EL (cell line): ENCODE results near the gene PDGFC.

Experiments
- DNase-seq: peaks from one replicate; pipeline ENCODE4 v3.0.0-alpha.2; 2016

PDGFC gene, protein sequence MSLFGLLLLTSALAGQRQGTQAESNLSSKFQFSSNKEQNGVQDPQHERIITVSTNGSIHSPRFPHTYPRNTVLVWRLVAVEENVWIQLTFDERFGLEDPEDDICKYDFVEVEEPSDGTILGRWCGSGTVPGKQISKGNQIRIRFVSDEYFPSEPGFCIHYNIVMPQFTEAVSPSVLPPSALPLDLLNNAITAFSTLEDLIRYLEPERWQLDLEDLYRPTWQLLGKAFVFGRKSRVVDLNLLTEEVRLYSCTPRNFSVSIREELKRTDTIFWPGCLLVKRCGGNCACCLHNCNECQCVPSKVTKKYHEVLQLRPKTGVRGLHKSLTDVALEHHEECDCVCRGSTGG

DNA sequence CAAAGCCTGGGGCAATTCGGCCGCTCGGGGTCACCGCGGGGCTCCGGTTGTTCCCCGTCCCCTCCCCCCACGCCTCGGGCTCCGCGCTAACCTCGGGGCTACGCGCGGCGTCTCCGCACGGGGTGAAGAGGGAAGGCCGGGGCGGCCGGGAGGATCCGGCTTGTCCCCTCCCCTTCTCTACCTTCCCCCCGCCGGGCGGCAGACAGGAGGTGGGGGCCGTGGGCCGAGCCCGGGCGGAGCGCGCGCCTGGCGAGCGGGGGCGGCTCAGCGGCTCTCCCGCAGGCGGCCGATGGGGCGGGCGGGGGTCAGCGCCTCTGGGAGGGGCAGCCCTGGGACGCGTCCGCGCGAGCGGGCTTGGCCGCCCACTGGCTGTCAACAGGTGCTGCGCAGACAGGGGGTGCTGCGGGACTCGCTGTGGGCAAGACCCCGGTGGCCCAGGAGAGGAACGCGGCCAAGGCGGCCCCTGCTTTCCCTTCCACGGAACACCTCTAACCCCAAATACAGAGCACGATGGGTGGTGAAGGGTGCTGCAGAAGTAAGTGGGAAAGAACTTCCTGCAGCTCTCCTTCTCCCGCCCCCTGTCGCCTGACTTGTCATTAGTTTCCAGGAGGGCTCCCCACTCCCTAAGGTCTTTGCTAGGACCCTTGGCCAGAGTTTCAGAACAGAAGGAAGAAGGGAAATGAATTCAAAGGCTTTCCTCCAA is at the start of gene PDGFC:
PDGFC (minus strand) TSS at position 124 of the 703 bp plus-strand sequence. CDS start 896 bp downstream, outside the sequence.
- peak; percentile 79 for DNase-seq

- DNase-seq, result no peak
Observed at GRCh38 chr4:157020882-157021281, 49.3 kb upstream of the PDGFC start.

- DNase-seq, result no peak
Observed at GRCh38 chr4:157018920-157019490, 47.4 kb upstream of the PDGFC start.

DNA sequence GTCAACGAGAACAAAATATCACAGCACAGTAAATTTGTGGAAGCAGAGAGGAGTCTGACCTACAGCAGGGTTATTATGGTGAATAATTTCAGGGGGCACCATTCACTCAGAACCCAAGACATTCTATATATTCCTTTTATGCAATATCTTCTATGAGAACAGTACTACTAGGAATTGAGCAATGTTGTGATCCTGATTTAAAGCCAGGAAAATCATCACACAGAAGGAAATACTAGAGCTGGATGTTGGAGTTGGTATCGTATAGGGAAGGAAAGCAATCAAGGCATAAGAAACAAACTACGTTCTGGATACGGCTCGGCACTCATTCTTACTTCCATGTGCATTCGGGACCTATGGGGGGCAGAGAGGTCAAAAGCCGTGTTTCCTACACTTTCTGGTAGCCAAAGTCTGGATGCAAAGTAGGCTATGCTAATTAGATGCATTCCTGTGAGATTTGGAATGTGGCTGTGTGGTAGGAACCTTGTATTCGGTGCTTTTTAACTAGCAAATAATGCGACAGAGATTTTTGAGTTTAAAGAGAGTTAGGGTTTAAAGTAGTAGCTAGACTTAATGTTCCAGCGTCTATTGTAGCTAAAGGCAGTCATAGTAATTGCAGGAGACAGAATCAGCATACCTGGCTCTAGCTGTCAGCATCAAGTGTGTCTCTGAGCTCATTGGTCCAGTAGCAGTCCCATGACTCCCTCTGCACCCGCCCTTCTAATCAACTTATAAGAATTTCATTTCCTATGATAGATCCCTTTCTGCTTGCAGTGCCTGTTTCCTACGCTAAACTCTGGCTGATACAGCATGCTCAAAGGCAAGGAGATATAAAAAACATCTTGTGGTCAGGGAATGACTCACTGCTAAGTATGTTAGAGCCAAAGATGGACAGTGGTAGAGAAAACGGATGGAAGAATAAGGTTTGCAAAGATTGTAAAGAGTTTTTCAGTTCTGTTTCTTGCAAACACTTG is 43.3 kb upstream of the PDGFC start:
- DNase-seq, result peak; percentile 84

DNA sequence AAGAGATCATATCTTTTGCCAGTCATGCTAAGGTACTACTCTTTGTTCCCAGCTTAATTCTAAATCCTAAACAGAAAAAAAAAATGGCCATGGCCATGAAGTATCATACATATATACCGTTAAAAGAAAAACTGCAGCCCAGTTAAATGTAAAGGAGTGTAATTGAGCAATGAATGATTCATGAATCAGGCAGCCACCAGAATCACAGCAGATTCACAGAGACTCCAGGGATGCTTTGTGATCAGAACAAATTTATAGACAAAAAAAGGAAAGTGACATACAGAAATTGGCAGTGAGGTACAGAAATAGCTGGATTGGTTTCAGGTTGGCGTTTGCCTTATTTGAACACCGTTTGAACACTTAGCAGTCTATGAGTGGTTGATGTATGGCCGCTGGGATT is 42.1 kb upstream of the PDGFC start:
- peak; percentile 53 for DNase-seq

- peak; percentile 65 for DNase-seq
Observed at GRCh38 chr4:157012781-157013180, 41.2 kb upstream of the PDGFC start.

DNA sequence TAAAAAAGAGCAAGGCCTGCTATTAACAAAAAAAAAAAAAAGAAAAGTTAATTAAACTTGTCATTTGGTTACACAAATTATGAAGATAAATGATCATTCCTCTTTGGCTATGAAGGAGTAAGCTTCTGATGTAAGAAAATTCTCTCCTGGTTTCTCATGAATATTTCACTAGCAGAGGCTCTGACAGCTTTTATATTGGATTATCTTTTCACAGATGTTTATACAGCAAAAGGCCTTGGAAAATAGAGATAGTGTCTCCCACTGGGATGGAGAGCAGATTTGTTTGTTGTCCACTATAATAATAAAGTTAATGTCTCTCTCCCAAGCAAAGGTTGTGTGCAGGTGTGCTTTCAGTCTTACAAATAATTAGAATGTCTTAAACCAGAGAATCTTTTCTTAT is 40.7 kb upstream of the PDGFC start:
- DNase-seq, result no peak

GRCh38 chr4:157010630-157011029 is 39.0 kb upstream of the PDGFC start:
- DNase-seq, result no peak

DNA sequence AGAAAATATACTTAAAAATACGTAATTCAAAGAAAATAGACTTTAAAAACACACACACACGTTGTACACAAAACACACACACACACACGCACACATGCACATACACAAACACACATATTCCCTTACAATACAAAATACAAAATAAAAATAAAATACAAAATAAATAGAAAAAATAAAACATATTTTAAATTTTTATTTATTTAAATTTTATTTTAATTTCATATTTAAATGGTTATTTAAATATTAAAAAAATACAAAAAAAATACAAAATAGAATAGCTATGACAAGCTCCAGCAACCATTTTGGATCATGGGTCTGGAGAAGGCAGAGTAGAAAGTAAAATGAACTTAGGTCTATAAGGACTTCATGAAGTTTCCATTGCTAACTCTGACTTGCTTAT is 34.2 kb upstream of the PDGFC start:
- no peak for DNase-seq

DNA sequence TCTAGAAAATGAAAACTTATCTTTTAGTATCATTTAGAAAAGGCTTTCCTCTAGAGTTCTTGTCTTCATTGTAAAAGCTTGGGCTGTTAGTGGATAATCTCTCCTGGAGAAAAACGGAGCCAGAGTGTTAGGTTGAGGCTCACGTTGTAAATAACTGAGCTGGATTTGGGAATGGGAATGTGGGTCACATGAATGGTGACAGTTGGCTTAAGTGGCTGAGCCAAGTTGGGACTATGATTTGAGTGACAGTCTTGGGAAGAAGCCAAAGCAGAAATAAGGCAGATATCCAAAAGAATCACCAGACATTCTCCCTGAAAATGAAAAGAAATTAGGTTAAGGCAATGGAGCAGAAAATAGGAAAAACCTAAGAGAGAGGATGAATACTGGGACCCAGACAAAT is 33.6 kb upstream of the PDGFC start:
- no peak for DNase-seq

DNA sequence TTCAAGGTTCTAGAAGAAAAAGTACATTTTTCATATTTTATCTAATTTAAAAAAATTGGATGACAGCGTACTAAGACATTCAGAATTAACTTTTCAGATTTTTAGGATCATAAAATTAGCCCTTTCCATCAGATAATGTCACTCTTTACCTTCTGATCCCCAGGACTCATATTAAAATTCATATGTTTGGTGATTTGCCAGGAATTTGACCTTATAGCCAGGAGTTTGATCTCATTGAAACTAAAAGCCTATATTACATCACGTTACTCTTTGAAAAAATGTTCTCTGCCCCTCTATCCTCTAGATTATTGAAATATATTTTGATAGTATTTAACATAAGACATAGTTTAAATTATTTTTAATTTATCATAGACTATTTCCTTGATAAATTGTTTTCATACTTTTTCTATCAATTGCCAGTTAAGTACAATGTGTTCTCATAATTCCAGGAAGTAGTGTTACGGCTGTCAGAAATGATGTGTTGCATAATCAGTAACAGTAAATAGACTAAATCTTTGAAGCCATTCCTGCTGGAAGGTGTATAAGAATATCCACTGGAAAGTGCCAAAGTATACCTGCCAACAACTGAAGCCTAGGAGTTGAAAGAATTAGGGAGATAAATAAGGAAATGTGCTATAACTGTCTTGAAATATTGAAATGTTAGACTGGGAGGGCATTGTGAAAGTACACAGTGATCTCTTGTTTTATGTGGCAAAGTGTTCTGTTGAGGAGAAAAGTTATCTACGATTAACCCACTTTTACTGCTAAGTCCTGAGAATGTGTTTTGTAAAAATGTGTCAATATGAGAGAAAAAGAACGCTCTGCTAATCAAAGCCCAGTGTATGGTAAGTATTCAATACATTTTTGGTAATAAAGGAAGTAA is 32.9 kb upstream of the PDGFC start:
- DNase-seq, result no peak

GRCh38 chr4:156999175-156999517 is 27.5 kb upstream of the PDGFC start:
- peak; percentile 99 for DNase-seq

GRCh38 chr4:156998500-156999174 is 27.0 kb upstream of the PDGFC start:
- DNase-seq, result no peak

GRCh38 chr4:156992943-156993342 is 21.3 kb upstream of the PDGFC start:
- peak; percentile 36 for DNase-seq

GRCh38 chr4:156991161-156991560 is 19.6 kb upstream of the PDGFC start:
- DNase-seq, result no peak

GRCh38 chr4:156983366-156983765 is 11.8 kb upstream of the PDGFC start:
- DNase-seq, result no peak

DNA sequence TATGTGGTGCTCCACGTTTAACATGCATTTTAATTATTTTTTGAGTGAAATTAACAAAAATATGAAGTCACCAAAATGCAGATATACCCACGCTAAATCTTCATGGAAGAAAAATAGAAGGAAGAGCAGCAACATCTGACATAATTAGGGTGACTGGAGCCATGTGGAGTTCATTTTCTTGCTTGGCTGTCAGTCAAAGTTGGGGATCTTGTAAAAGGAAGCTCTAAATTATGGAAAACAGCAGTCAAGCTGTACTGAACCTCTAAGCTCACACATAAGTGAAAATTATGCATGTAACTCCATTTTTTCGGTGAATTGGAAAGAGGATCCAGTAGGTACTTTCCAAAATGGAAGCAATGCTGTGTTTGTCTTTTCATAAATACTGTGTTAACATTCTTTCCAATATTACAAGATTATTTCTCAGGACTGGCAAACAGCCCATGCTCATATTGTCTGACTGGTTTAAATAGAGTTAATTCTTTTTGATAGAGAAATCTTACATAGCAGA is 9.7 kb upstream of the PDGFC start:
- no peak for DNase-seq

GRCh38 chr4:156977435-156978160 is 6.0 kb upstream of the PDGFC start:
- DNase-seq, result peak; percentile 95

- DNase-seq, result peak; percentile 88
Observed at GRCh38 chr4:156976147-156976546, 4.5 kb upstream of the PDGFC start.

GRCh38 chr4:156975686-156976085 is 4.1 kb upstream of the PDGFC start:
- DNase-seq, result no peak
